GM18499 (cell line): ENCODE measurements around the gene ITGB5.
"Not testable (repeated sequence)": the region's sequence is repeated elsewhere in the genome, so short reads cannot be mapped to it uniquely, and the experiment has no call there.

Source experiments
- ATAC-seq: cut with Tn5 transposase; IDR thresholded peaks from one replicate; pipeline ENCODE4 v1.9.1; 2021; ENCODE audit warnings: moderate number of reproducible peaks; ENCODE audit not compliant: insufficient read depth, unreplicated experiment

The ITGB5 gene

GRCh38 chr3:124839896-124840295 is 47.3 kb downstream of the ITGB5 start:
- ATAC-seq, result no peak

- no peak for ATAC-seq
Observed at GRCh38 chr3:124838963-124839362, 48.2 kb downstream of the ITGB5 start.

GRCh38 chr3:124837730-124838186 is 49.4 kb downstream of the ITGB5 start:
- ATAC-seq, result no peak

GRCh38 chr3:124837065-124837464 is 50.1 kb downstream of the ITGB5 start:
- no peak for ATAC-seq

GRCh38 chr3:124836448-124836847 is 50.7 kb downstream of the ITGB5 start:
- ATAC-seq, result no peak

GRCh38 chr3:124834723-124835718 is 52.1 kb downstream of the ITGB5 start:
- ATAC-seq, result peak; percentile 89

- ATAC-seq, result no peak
Observed at GRCh38 chr3:124833710-124834332, 53.3 kb downstream of the ITGB5 start.

GRCh38 chr3:124832782-124833709 is 54.1 kb downstream of the ITGB5 start:
- no peak for ATAC-seq

GRCh38 chr3:124831628-124832199 is 55.5 kb downstream of the ITGB5 start:
- no peak for ATAC-seq

- no peak for ATAC-seq
Observed at GRCh38 chr3:124829819-124830554, 57.2 kb downstream of the ITGB5 start.

- ATAC-seq, result no peak
Observed at GRCh38 chr3:124829178-124829818, 57.9 kb downstream of the ITGB5 start.

- ATAC-seq, result not testable (repeated sequence)
Observed at GRCh38 chr3:124827476-124828206, 59.5 kb downstream of the ITGB5 start.

GRCh38 chr3:124826703-124827102 is 60.5 kb downstream of the ITGB5 start:
- ATAC-seq, result no peak

GRCh38 chr3:124824286-124824915 is 62.8 kb downstream of the ITGB5 start:
- ATAC-seq, result no peak

GRCh38 chr3:124823648-124824047 is 63.5 kb downstream of the ITGB5 start:
- no peak for ATAC-seq

GRCh38 chr3:124823206-124823605 is 64.0 kb downstream of the ITGB5 start:
- ATAC-seq, result no peak

GRCh38 chr3:124821356-124821755 is 65.8 kb downstream of the ITGB5 start:
- no peak for ATAC-seq
